ENCODE data around the gene HOXA5.

The HOXA5 gene

GRCh38 chr7:27096768-27097514 lies 46.5 kb downstream of the HOXA5 start:
- H3K4me1 ChIP-seq (ENCODE audit: control insufficient read depth, insufficient read depth, low read length, poor library complexity, severe bottlenecking) = peaks cover 16% of the 10 kb centered on the region
- H3K36me3 ChIP-seq (ENCODE audit: control insufficient read depth, insufficient read depth, low read length) = no peaks in the 10 kb centered on the region
- peaks cover 11% of the 10 kb centered on the region for H3K27me3 ChIP-seq (replicated peaks; ENCODE audit: control insufficient read depth, insufficient read depth, low read length, poor library complexity, severe bottlenecking)
- peak overlapping the region; percentile 85 for H3K4me3 ChIP-seq (ENCODE audit: insufficient read depth, low read depth, low read length, poor library complexity, severe bottlenecking)
- peak overlapping the region; percentile 3 for H3K27ac ChIP-seq (ENCODE audit: insufficient read depth, low read length, poor library complexity, severe bottlenecking)
- no peaks in the 10 kb centered on the region for H3K9me3 ChIP-seq (ENCODE audit: control insufficient read depth, low read length)
- no peak for DNase-seq

- peak; percentile 62 to 70 (median 70) for DNase-seq
- Histone ChIP-seq H3K9me3 (ENCODE audit: control insufficient read depth, low read length) (no peaks in the 10 kb centered on the region), H3K27ac (ENCODE audit: insufficient read depth, low read length, poor library complexity, severe bottlenecking) (peak within 1 kb of the TSS; percentile 3), H3K27me3 (replicated peaks; ENCODE audit: control insufficient read depth, insufficient read depth, low read length, poor library complexity, severe bottlenecking) (peaks cover 7% of the 10 kb centered on the region), H3K4me1 (ENCODE audit: control insufficient read depth, insufficient read depth, low read length, poor library complexity, severe bottlenecking) (peaks cover 16% of the 10 kb centered on the region), H3K4me3 (ENCODE audit: insufficient read depth, low read depth, low read length, poor library complexity, severe bottlenecking) (peak within 1 kb of the TSS; percentile 85), H3K36me3 (ENCODE audit: control insufficient read depth, insufficient read depth, low read length) (no peaks in the 10 kb centered on the region)
Observed at GRCh38 chr7:27095897-27096767, 47.3 kb downstream of the HOXA5 start, which contains the start of gene HOXA1. TSS of gene HOXA1 (minus strand) at chr7:27096000. CDS start at chr7:27095912, 88 bp downstream.

GRCh38 chr7:27095050-27095896 lies 48.2 kb downstream of the HOXA5 start:
- H3K4me3 ChIP-seq (ENCODE audit: insufficient read depth, low read depth, low read length, poor library complexity, severe bottlenecking) = peak overlapping the region; percentile 85
- DNase-seq = peak in 1 of 3 donors; percentile 15

GRCh38 chr7:27094304-27095049 lies 49.0 kb downstream of the HOXA5 start:
- Histone ChIP-seq H3K36me3 (ENCODE audit: control insufficient read depth, insufficient read depth, low read length) (no peaks in the 10 kb centered on the region), H3K4me3 (ENCODE audit: insufficient read depth, low read depth, low read length, poor library complexity, severe bottlenecking) (no peak overlapping the region), H3K9me3 (ENCODE audit: control insufficient read depth, low read length) (no peaks in the 10 kb centered on the region), H3K27ac (ENCODE audit: insufficient read depth, low read length, poor library complexity, severe bottlenecking) (no peak overlapping the region), H3K4me1 (ENCODE audit: control insufficient read depth, insufficient read depth, low read length, poor library complexity, severe bottlenecking) (peaks cover 16% of the 10 kb centered on the region), H3K27me3 (replicated peaks; ENCODE audit: control insufficient read depth, insufficient read depth, low read length, poor library complexity, severe bottlenecking) (peaks cover 19% of the 10 kb centered on the region)
- no peak for DNase-seq

More at GRCh38 chr7:27095050-27095896, 48.2 kb downstream of the HOXA5 start:
- Histone ChIP-seq H3K27me3 (replicated peaks; ENCODE audit: control insufficient read depth, insufficient read depth, low read length, poor library complexity, severe bottlenecking) (peaks cover 11% of the 10 kb centered on the region), H3K9me3 (ENCODE audit: control insufficient read depth, low read length) (no peaks in the 10 kb centered on the region), H3K36me3 (ENCODE audit: control insufficient read depth, insufficient read depth, low read length) (no peaks in the 10 kb centered on the region), H3K4me1 (ENCODE audit: control insufficient read depth, insufficient read depth, low read length, poor library complexity, severe bottlenecking) (peaks cover 16% of the 10 kb centered on the region), H3K27ac (ENCODE audit: insufficient read depth, low read length, poor library complexity, severe bottlenecking) (no peak overlapping the region)

GRCh38 chr7:27093184-27093895 lies 50.1 kb downstream of the HOXA5 start:
- Histone ChIP-seq H3K4me1 (ENCODE audit: control insufficient read depth, insufficient read depth, low read length, poor library complexity, severe bottlenecking) (peaks cover 16% of the 10 kb centered on the region), H3K27me3 (replicated peaks; ENCODE audit: control insufficient read depth, insufficient read depth, low read length, poor library complexity, severe bottlenecking) (peaks cover 27% of the 10 kb centered on the region), H3K36me3 (ENCODE audit: control insufficient read depth, insufficient read depth, low read length) (no peaks in the 10 kb centered on the region), H3K9me3 (ENCODE audit: control insufficient read depth, low read length) (no peaks in the 10 kb centered on the region), H3K27ac (ENCODE audit: insufficient read depth, low read length, poor library complexity, severe bottlenecking) (no peak overlapping the region), H3K4me3 (ENCODE audit: insufficient read depth, low read depth, low read length, poor library complexity, severe bottlenecking) (no peak overlapping the region)
- no peak for DNase-seq

- Histone ChIP-seq H3K27ac (ENCODE audit: insufficient read depth, low read length, poor library complexity, severe bottlenecking) (no peak overlapping the region), H3K4me3 (ENCODE audit: insufficient read depth, low read depth, low read length, poor library complexity, severe bottlenecking) (no peak overlapping the region), H3K27me3 (replicated peaks; ENCODE audit: control insufficient read depth, insufficient read depth, low read length, poor library complexity, severe bottlenecking) (peaks cover 29% of the 10 kb centered on the region), H3K4me1 (ENCODE audit: control insufficient read depth, insufficient read depth, low read length, poor library complexity, severe bottlenecking) (peaks cover 19% of the 10 kb centered on the region), H3K36me3 (ENCODE audit: control insufficient read depth, insufficient read depth, low read length) (no peaks in the 10 kb centered on the region), H3K9me3 (ENCODE audit: control insufficient read depth, low read length) (no peaks in the 10 kb centered on the region)
- no peak for DNase-seq
Observed at GRCh38 chr7:27092819-27093110, 50.7 kb downstream of the HOXA5 start.

GRCh38 chr7:27091941-27092818 lies 51.3 kb downstream of the HOXA5 start:
- no peak overlapping the region for H3K4me3 ChIP-seq (ENCODE audit: insufficient read depth, low read depth, low read length, poor library complexity, severe bottlenecking)
- no peak for DNase-seq
- H3K27me3 ChIP-seq (replicated peaks; ENCODE audit: control insufficient read depth, insufficient read depth, low read length, poor library complexity, severe bottlenecking) = peaks cover 33% of the 10 kb centered on the region
- no peaks in the 10 kb centered on the region for H3K36me3 ChIP-seq (ENCODE audit: control insufficient read depth, insufficient read depth, low read length)
- H3K9me3 ChIP-seq (ENCODE audit: control insufficient read depth, low read length) = no peaks in the 10 kb centered on the region
- H3K4me1 ChIP-seq (ENCODE audit: control insufficient read depth, insufficient read depth, low read length, poor library complexity, severe bottlenecking) = peaks cover 18% of the 10 kb centered on the region
- H3K27ac ChIP-seq (ENCODE audit: insufficient read depth, low read length, poor library complexity, severe bottlenecking) = no peak overlapping the region

GRCh38 chr7:27091105-27091504 lies 52.4 kb downstream of the HOXA5 start:
- no peak overlapping the region for H3K4me3 ChIP-seq (ENCODE audit: insufficient read depth, low read depth, low read length, poor library complexity, severe bottlenecking)
- peaks cover 8% of the 10 kb centered on the region for H3K4me1 ChIP-seq (ENCODE audit: control insufficient read depth, insufficient read depth, low read length, poor library complexity, severe bottlenecking)
- H3K36me3 ChIP-seq (ENCODE audit: control insufficient read depth, insufficient read depth, low read length) = no peaks in the 10 kb centered on the region
- H3K27me3 ChIP-seq (replicated peaks; ENCODE audit: control insufficient read depth, insufficient read depth, low read length, poor library complexity, severe bottlenecking) = peaks cover 34% of the 10 kb centered on the region
- H3K9me3 ChIP-seq (ENCODE audit: control insufficient read depth, low read length) = no peaks in the 10 kb centered on the region
- DNase-seq = no peak
- no peak overlapping the region for H3K27ac ChIP-seq (ENCODE audit: insufficient read depth, low read length, poor library complexity, severe bottlenecking)
